MM.1S (cell line): ENCODE results near the gene WDR17.

ENCODE experiments used
- DNase-seq: peaks from one replicate; pipeline ENCODE4 v3.0.0-alpha.2; 2015
- H2AFZ ChIP-seq: fragments of 300-600 bp; sonication (generic); 2 replicates; pipeline ENCODE4 v1.6.0; 2016; ENCODE audit warnings: antibody characterized with exemption, low read length
- H3F3A ChIP-seq: fragments of 300-600 bp; sonication (generic); 2 replicates; pipeline ENCODE4 v1.6.1; 2016; ENCODE audit warnings: mild to moderate bottlenecking, antibody characterized with exemption, low read length, moderate library complexity, mixed read lengths; ENCODE audit not compliant: insufficient read depth
- H3K27ac ChIP-seq: fragments of 300-600 bp; sonication (generic); 2 replicates; pipeline ENCODE4 v1.5.1; 2016; ENCODE audit warnings: mild to moderate bottlenecking, low read length
- H3K27me3 ChIP-seq: fragments of 300-600 bp; sonication (generic); replicated peaks from 2 replicates; pipeline ENCODE4 v1.6.0; 2016; ENCODE audit warnings: low read length; ENCODE audit not compliant: insufficient read depth
- H3K36me3 ChIP-seq: fragments of 300-600 bp; sonication (generic); replicated peaks from 2 replicates; pipeline ENCODE4 v1.6.1; 2016; ENCODE audit warnings: mild to moderate bottlenecking, low read length, mixed read lengths; ENCODE audit not compliant: insufficient read depth
- H3K4me1 ChIP-seq: fragments of 300-600 bp; sonication (generic); 2 replicates; pipeline ENCODE4 v1.6.1; 2016; ENCODE audit warnings: low read length, mixed read lengths
- H3K4me2 ChIP-seq: fragments of 300-600 bp; sonication (generic); 2 replicates; pipeline ENCODE4 v1.6.0; 2016; ENCODE audit warnings: low read depth, low read length
- H3K4me3 ChIP-seq: fragments of 300-600 bp; sonication (generic); 2 replicates; pipeline ENCODE4 v1.5.1; 2016; ENCODE audit warnings: low read length, mixed read lengths
- H3K79me2 ChIP-seq: fragments of 300-600 bp; sonication (generic); 2 replicates; pipeline ENCODE4 v1.6.1; 2016; ENCODE audit warnings: mixed run types, low read length, mixed read lengths
- H3K9ac ChIP-seq: fragments of 300-600 bp; sonication (generic); 2 replicates; pipeline ENCODE4 v1.6.1; 2016; ENCODE audit warnings: low read length, mixed read lengths
- H3K9me2 ChIP-seq: fragments of 300-600 bp; sonication (generic); replicated peaks from 2 replicates; pipeline ENCODE4 v1.6.1; 2016; ENCODE audit warnings: mild to moderate bottlenecking, low read length, mixed read lengths; ENCODE audit not compliant: insufficient read depth
- H3K9me3 ChIP-seq: fragments of 300-600 bp; sonication (generic); replicated peaks from 2 replicates; pipeline ENCODE4 v1.6.1; 2016; ENCODE audit warnings: mild to moderate bottlenecking, low read length, mixed read lengths; ENCODE audit not compliant: insufficient read depth
- H4K20me1 ChIP-seq: fragments of 300-600 bp; sonication (generic); 2 replicates; pipeline ENCODE4 v1.6.1; 2016; ENCODE audit warnings: mild to moderate bottlenecking, low read length, moderate library complexity, mixed read lengths; ENCODE audit not compliant: insufficient read depth
- CTCF ChIP-seq: fragments of 300-600 bp; sonication (generic); IDR thresholded peaks from 2 replicates; pipeline ENCODE4 v1.5.1; 2016; ENCODE audit warnings: antibody characterized with exemption, low read length, mixed read lengths
- EZH2 ChIP-seq: fragments of 300-600 bp; sonication (generic); optimal IDR thresholded peaks from 2 replicates; pipeline ENCODE3; 2017; ENCODE audit warnings: low read depth, mild to moderate bottlenecking, antibody characterized with exemption, low read length, mixed read lengths
- EZH2phosphoT487 ChIP-seq: fragments of 300-600 bp; sonication (generic); IDR thresholded peaks from 2 replicates; pipeline ENCODE4 v1.6.1; 2018; ENCODE audit warnings: antibody characterized with exemption, low read length

WDR17 gene

GRCh38 chr4:176054942-176055341 lies 10.7 kb upstream of the WDR17 start:
- Histone ChIP-seq H4K20me1 (no peaks in the 10 kb centered on the region), H3K9me3 (no peaks in the 10 kb centered on the region), H3K36me3 (no peaks in the 10 kb centered on the region; the same call in 1 of the 2 replicates), H3K4me2 (no peak overlapping the region), H3K27me3 (no peaks in the 10 kb centered on the region), H3K4me1 (no peaks in the 10 kb centered on the region), H3K9me2 (no peaks in the 10 kb centered on the region), H3K27ac (no peak overlapping the region), H3K79me2 (no peaks in the 10 kb centered on the region), H3K4me3 (no peak overlapping the region), H3K9ac (no peak overlapping the region), H2AFZ (no peak overlapping the region), H3F3A (no peaks in the 10 kb centered on the region; the same call in 1 of the 2 replicates)
- peak; percentile 13 for DNase-seq
- TF ChIP-seq EZH2 (no peak), EZH2phosphoT487 (no peak), CTCF (peak; percentile 35)

GRCh38 chr4:176063718-176064117 lies 1.9 kb upstream of the WDR17 start:
- H3K9me2 ChIP-seq = no peaks in the 10 kb centered on the region
- DNase-seq = no peak
- H3K27ac ChIP-seq = no peak overlapping the region
- H3K4me1 ChIP-seq = no peaks in the 10 kb centered on the region
- H3K79me2 ChIP-seq = no peaks in the 10 kb centered on the region
- TF ChIP-seq EZH2 (no peak), EZH2phosphoT487 (no peak), CTCF (no peak)
- no peaks in the 10 kb centered on the region for H3K9me3 ChIP-seq
- no peaks in the 10 kb centered on the region for H4K20me1 ChIP-seq
- H2AFZ ChIP-seq = no peak overlapping the region
- no peaks in the 10 kb centered on the region for H3K27me3 ChIP-seq
- H3F3A ChIP-seq = peaks cover 6% of the 10 kb centered on the region; the same call in 1 of the 2 replicates
- H3K4me2 ChIP-seq = no peak overlapping the region
- H3K4me3 ChIP-seq = no peak overlapping the region
- no peak overlapping the region for H3K9ac ChIP-seq
- no peaks in the 10 kb centered on the region for H3K36me3 ChIP-seq

DNA sequence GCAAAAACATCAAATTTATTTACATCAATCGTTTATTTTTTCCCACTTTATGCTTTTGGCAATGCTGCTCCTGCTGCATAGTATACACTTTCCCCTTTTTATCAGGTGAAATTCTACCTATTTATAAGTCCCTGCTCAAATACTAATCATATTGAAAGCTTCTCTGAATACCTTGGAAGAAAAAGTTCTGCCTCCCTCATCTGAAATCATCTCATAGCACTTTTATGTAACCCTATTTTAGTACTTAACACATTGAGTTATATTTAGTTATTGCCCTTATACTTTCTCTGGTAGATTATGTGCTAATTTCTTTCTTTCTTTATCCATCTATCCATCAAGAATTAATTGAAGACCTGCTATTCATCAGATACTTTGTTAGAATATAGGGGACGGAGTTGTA lies 1.1 kb upstream of the WDR17 start:
- Histone ChIP-seq H3K36me3 (no peaks in the 10 kb centered on the region), H3K79me2 (no peaks in the 10 kb centered on the region), H2AFZ (no peak overlapping the region), H3F3A (peaks cover 6% of the 10 kb centered on the region; the same call in 1 of the 2 replicates), H3K27ac (no peak overlapping the region), H3K27me3 (no peaks in the 10 kb centered on the region), H3K9ac (no peak overlapping the region), H4K20me1 (no peaks in the 10 kb centered on the region), H3K9me3 (no peaks in the 10 kb centered on the region), H3K4me3 (no peak overlapping the region), H3K9me2 (no peaks in the 10 kb centered on the region), H3K4me2 (no peak overlapping the region), H3K4me1 (no peaks in the 10 kb centered on the region)
- TF ChIP-seq EZH2 (no peak), CTCF (no peak), EZH2phosphoT487 (no peak)
- DNase-seq = no peak
